GM11168 (cell line): ENCODE data around the gene KLK14.

Experiments used
- in situ Hi-C: fragments of 300-500 bp; cut with MboI; formaldehyde crosslinking; loops from one replicate; pipeline ENCODE4 v1.12.0; 2022; ENCODE audit warnings: low sequenced_read_pairs; ENCODE audit not compliant: unreplicated experiment

Gene KLK14, protein sequence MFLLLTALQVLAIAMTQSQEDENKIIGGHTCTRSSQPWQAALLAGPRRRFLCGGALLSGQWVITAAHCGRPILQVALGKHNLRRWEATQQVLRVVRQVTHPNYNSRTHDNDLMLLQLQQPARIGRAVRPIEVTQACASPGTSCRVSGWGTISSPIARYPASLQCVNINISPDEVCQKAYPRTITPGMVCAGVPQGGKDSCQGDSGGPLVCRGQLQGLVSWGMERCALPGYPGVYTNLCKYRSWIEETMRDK

GRCh38 chr19:51082611-51083010 is at the start of gene KLK14:
TSS of gene KLK14 (minus strand) at chr19:51082887. CDS start at chr19:51082614, 273 bp downstream.
- in situ Hi-C loops, result no loop called here

GRCh38 chr19:51131780-51132680 is 49.3 kb upstream of the KLK14 start:
- in situ Hi-C loops, result no loop called here

DNA sequence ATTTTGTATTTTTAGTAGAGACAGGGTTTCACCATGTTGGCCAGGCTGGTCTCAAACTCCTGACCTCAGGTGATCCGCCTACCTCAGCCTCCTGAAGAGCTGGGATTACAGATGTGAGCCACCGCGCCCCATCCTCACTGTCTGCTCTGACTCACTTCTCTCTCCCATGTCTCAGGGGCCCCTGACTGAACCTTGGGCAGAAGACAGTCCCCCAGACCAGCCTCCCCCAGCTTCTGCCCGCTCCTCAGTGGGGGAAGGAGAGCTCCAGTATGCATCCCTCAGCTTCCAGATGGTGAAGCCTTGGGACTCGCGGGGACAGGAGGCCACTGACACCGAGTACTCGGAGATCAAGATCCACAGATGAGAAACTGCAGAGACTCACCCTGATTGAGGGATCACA is 47.0 kb upstream of the KLK14 start:
- in situ Hi-C loops, result no loop called here

DNA sequence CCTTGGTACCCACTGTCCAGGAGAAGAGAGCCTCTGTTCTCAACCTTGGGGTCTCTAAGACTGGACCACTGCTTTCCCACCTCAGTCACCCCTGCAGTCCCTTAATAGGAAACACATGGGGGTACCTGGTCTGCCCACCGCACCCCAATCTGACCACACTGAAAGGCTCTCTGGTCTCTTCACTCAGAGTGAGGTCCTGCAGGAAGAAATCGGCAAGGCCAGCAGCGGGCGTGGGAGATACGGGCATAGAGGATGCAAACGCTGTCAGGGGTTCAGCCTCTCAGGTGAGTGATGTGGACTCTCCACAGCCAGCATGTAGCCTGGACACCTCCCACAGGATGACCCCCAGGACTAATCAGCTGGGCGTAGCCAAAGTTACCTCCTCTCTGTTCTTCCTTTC is 45.5 kb upstream of the KLK14 start:
- in situ Hi-C loops, result no loop called here

DNA sequence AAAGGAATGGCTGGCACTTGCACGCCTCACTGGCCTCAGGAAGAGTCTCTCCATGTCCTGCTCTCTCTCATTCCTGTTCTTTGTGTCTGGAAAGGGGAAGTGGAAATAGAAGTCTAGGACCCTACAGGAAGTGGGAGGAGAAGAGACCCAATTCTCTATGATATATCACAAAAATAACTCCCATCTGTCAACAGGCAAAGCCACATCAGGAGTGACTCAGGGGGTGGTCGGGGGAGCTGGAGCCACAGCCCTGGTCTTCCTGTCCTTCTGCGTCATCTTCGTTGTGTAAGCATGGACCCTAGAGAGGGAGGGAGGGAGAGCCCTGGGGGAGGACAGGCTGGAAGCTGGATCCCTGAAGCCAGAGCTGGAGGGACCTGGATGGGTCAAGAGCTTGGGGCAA is 45.1 kb upstream of the KLK14 start:
- in situ Hi-C loops, result no loop called here

DNA sequence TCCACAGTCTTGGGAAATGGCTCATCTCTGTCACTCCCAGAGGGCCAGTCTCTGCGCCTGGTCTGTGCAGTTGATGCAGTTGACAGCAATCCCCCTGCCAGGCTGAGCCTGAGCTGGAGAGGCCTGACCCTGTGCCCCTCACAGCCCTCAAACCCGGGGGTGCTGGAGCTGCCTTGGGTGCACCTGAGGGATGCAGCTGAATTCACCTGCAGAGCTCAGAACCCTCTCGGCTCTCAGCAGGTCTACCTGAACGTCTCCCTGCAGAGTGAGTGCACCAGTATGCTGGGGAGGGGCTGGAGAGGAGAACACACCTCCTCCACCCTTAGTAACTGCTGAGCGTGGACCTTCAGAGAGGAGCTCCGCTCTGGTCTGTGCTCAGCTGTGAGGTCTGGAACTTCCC is 44.3 kb upstream of the KLK14 start:
- in situ Hi-C loops, result no loop called here

DNA sequence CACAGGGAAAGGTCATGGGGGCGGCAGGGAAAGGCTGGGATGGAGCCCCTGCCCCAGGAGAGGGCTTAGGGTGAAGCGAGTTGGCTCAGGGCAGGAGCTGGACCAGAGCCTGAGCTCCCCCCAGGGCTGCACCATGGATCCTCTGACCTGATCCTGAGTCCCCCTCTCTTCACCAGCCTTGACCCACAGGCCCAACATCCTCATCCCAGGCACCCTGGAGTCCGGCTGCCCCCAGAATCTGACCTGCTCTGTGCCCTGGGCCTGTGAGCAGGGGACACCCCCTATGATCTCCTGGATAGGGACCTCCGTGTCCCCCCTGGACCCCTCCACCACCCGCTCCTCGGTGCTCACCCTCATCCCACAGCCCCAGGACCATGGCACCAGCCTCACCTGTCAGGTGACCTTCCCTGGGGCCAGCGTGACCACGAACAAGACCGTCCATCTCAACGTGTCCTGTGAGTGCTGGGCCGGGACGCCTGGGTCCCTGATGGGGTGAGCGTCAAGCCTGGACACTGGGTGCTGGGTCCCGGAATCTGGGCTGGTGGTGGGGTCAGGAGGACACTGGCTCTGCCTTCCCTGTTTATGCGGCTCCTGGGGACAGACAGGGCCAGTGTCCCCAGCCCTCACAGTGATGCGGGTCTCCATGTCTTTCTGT is 42.9 kb upstream of the KLK14 start:
- in situ Hi-C loops, result no loop called here

DNA sequence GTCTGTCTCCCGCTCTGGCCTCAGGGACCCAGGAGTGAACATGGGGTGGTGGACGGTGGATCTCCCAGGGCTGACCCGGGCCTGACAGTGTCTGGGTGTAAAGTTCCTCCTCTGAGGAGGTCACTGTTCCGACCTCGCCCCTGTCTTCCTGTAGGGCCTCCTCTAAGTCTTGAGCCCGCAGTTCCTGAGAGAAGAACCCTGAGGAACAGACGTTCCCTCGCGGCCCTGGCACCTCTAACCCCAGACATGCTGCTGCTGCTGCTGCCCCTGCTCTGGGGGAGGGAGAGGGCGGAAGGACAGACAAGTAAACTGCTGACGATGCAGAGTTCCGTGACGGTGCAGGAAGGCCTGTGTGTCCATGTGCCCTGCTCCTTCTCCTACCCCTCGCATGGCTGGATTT is 42.0 kb upstream of the KLK14 start, which contains the start of gene SIGLEC9:
Gene SIGLEC9 (plus strand): TSS at position 178 of the 400 bp plus-strand sequence. CDS start 69 bp downstream, at position 247.
- in situ Hi-C loops, result no loop called here

GRCh38 chr19:51124216-51124615 is 41.5 kb upstream of the KLK14 start:
- in situ Hi-C loops, result no loop called here

- in situ Hi-C loops, result no loop called here
These were observed 41.1 kb upstream of the KLK14 start for GRCh38 chr19:51123802-51124201.

GRCh38 chr19:51123381-51123800 is 40.7 kb upstream of the KLK14 start:
- in situ Hi-C loops, result no loop called here

- in situ Hi-C loops, result no loop called here
These were observed 39.7 kb upstream of the KLK14 start for GRCh38 chr19:51122112-51122981.

GRCh38 chr19:51121257-51121656 is 38.6 kb upstream of the KLK14 start:
- in situ Hi-C loops, result no loop called here

- in situ Hi-C loops, result no loop called here
These were observed 37.5 kb upstream of the KLK14 start for GRCh38 chr19:51120160-51120559.

GRCh38 chr19:51119611-51120010 is 36.9 kb upstream of the KLK14 start:
- in situ Hi-C loops, result no loop called here

GRCh38 chr19:51119101-51119500 is 36.4 kb upstream of the KLK14 start:
- in situ Hi-C loops, result no loop called here

GRCh38 chr19:51116736-51117286 is 34.1 kb upstream of the KLK14 start:
- in situ Hi-C loops, result no loop called here

GRCh38 chr19:51114087-51114729 is 31.5 kb upstream of the KLK14 start:
- in situ Hi-C loops, result no loop called here

DNA sequence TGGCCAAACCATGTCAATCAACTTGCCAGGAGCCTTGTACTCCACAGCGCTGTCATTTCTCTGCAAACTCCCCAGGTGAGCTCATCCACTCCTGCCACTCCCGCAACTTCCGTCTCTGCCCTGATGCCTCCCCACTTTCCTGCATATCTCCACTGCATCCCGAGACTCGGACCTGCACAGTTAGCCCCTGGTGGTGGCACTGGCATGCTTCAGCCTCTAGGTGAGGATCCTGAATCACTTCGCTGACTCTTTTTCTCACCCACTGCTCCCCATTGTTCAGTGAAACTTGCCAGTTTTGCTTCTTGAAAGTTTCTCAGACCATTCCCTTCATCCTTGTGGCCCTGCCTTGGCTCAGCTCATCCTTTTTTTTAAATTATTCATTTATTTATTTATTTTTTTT is 28.9 kb upstream of the KLK14 start:
- in situ Hi-C loops, result no loop called here
